ENCODE data around the gene SLC25A21.

- TF ChIP-seq, protein P1, sequence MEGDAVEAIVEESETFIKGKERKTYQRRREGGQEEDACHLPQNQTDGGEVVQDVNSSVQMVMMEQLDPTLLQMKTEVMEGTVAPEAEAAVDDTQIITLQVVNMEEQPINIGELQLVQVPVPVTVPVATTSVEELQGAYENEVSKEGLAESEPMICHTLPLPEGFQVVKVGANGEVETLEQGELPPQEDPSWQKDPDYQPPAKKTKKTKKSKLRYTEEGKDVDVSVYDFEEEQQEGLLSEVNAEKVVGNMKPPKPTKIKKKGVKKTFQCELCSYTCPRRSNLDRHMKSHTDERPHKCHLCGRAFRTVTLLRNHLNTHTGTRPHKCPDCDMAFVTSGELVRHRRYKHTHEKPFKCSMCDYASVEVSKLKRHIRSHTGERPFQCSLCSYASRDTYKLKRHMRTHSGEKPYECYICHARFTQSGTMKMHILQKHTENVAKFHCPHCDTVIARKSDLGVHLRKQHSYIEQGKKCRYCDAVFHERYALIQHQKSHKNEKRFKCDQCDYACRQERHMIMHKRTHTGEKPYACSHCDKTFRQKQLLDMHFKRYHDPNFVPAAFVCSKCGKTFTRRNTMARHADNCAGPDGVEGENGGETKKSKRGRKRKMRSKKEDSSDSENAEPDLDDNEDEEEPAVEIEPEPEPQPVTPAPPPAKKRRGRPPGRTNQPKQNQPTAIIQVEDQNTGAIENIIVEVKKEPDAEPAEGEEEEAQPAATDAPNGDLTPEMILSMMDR (tag by site-specific recombination; IDR thresholded peaks at IDR 0.05): no peak
- TF ChIP-seq ELK4 (IDR thresholded peaks at IDR 0.05; ENCODE audit: borderline replicate concordance, low read depth, low read length) (no peak), ZNF184 (tag by site-specific recombination; IDR thresholded peaks at IDR 0.05) (no peak), YY1 (tag by site-specific recombination; IDR thresholded peaks at IDR 0.05) (no peak), ZNF747 (tag by site-specific recombination; IDR thresholded peaks at IDR 0.05) (no peak)
- TF ChIP-seq, protein P2, sequence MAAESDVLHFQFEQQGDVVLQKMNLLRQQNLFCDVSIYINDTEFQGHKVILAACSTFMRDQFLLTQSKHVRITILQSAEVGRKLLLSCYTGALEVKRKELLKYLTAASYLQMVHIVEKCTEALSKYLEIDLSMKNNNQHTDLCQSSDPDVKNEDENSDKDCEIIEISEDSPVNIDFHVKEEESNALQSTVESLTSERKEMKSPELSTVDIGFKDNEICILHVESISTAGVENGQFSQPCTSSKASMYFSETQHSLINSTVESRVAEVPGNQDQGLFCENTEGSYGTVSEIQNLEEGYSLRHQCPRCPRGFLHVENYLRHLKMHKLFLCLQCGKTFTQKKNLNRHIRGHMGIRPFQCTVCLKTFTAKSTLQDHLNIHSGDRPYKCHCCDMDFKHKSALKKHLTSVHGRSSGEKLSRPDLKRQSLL (tag by site-specific recombination; IDR thresholded peaks at IDR 0.05): no peak
Measured at GRCh38 chr14:37051680-37052079, 120.7 kb downstream of the SLC25A21 start.
